ENCODE measurements around the gene RAG1.

The RAG1 gene

GRCh38 chr11:36569095-36569494, 1.3 kb downstream of the RAG1 start:
- Histone ChIP-seq H3K27me3 (no peaks in the 10 kb centered on the region), H3K9me3 (no peaks in the 10 kb centered on the region), H3K4me3 (ENCODE audit: low read depth, low read length) (no peak overlapping the region), H3K36me3 (no peaks in the 10 kb centered on the region), H3K4me1 (no peaks in the 10 kb centered on the region)
- no peak for TF ChIP-seq CTCF (IDR thresholded peaks at IDR 0.05; ENCODE audit: low read depth, low read length)
- DNase-seq: no peak

GRCh38 chr11:36574486-36574885, 6.7 kb downstream of the RAG1 start:
- Histone ChIP-seq H3K4me1 (no peaks in the 10 kb centered on the region), H3K9me3 (no peaks in the 10 kb centered on the region), H3K4me3 (ENCODE audit: low read depth, low read length) (no peak overlapping the region), H3K27me3 (no peaks in the 10 kb centered on the region), H3K36me3 (no peaks in the 10 kb centered on the region)
- TF ChIP-seq CTCF (IDR thresholded peaks at IDR 0.05; ENCODE audit: low read depth, low read length): no peak
- DNase-seq: peak; percentile 41

GRCh38 chr11:36577373-36577772, 9.6 kb downstream of the RAG1 start:
- DNase-seq: no peak
- H3K36me3 ChIP-seq: no peaks in the 10 kb centered on the region
- H3K27me3 ChIP-seq: no peaks in the 10 kb centered on the region
- no peak overlapping the region for H3K4me3 ChIP-seq (ENCODE audit: low read depth, low read length)
- no peak for TF ChIP-seq CTCF (IDR thresholded peaks at IDR 0.05; ENCODE audit: low read depth, low read length)
- H3K4me1 ChIP-seq: no peaks in the 10 kb centered on the region
- H3K9me3 ChIP-seq: no peaks in the 10 kb centered on the region

- no peak for TF ChIP-seq CTCF (IDR thresholded peaks at IDR 0.05; ENCODE audit: low read depth, low read length)
- Histone ChIP-seq H3K4me1 (no peaks in the 10 kb centered on the region), H3K4me3 (ENCODE audit: low read depth, low read length) (no peak overlapping the region), H3K9me3 (no peaks in the 10 kb centered on the region), H3K27me3 (no peaks in the 10 kb centered on the region), H3K36me3 (no peaks in the 10 kb centered on the region)
- DNase-seq: no peak
Measured at GRCh38 chr11:36577859-36578258, 10.1 kb downstream of the RAG1 start.

- Histone ChIP-seq H3K4me3 (ENCODE audit: low read depth, low read length) (no peak overlapping the region), H3K36me3 (no peaks in the 10 kb centered on the region), H3K9me3 (no peaks in the 10 kb centered on the region), H3K4me1 (no peaks in the 10 kb centered on the region), H3K27me3 (no peaks in the 10 kb centered on the region)
- TF ChIP-seq CTCF (IDR thresholded peaks at IDR 0.05; ENCODE audit: low read depth, low read length): no peak
- DNase-seq: no peak
Measured at GRCh38 chr11:36578458-36578857, 10.7 kb downstream of the RAG1 start.

GRCh38 chr11:36581536-36581935, 13.7 kb downstream of the RAG1 start:
- no peaks in the 10 kb centered on the region for H3K27me3 ChIP-seq
- H3K4me3 ChIP-seq (ENCODE audit: low read depth, low read length): no peak overlapping the region
- no peaks in the 10 kb centered on the region for H3K36me3 ChIP-seq
- H3K9me3 ChIP-seq: no peaks in the 10 kb centered on the region
- TF ChIP-seq CTCF (IDR thresholded peaks at IDR 0.05; ENCODE audit: low read depth, low read length): no peak
- H3K4me1 ChIP-seq: no peaks in the 10 kb centered on the region
- DNase-seq: no peak

Data from BE2C (cell line).